ENCODE measurements around the gene BHMT.

GRCh38 chr5:79070350-79070667, 41.3 kb upstream of the BHMT start:
- no peak for TF ChIP-seq EZH2 (IDR thresholded peaks at IDR 0.05; ENCODE audit: borderline replicate concordance)
- no peak for TF ChIP-seq CTCF (IDR thresholded peaks at IDR 0.05; ENCODE audit: poor library complexity)
- no peak for TF ChIP-seq EZH2phosphoT487 (IDR thresholded peaks at IDR 0.05; ENCODE audit: low read depth, severe bottlenecking, unreplicated experiment)

Data from hepatocyte (in vitro differentiated cells).